Lower lobe of right lung (tissue), 2 donors: Measurements from ENCODE around the gene HIPK2. TPM values are rescaled to one million over a fixed set of nuclear protein-coding genes. Genes with fewer than 3 reads are reported as not detected.

Experiments used
- ATAC-seq, 2 donors: fragments of 200-7000 bp; cut with Tn5 transposase; one replicate each; pipeline ENCODE4 v1.9.1; 2020 to 2022; ENCODE audit warnings: mild to moderate bottlenecking in 2 of 2, moderate library complexity in 2 of 2
- DNase-seq: peaks from one replicate; pipeline ENCODE4 v3.0.0-alpha.2; 2020
- H3K27ac ChIP-seq: fragments of 200-600 bp; one replicate; pipeline ENCODE4 v1.8.0; 2022
- H3K27me3 ChIP-seq: fragments of 200-600 bp; one replicate; pipeline ENCODE4 v1.8.0; 2022; ENCODE audit warnings: low read depth
- H3K36me3 ChIP-seq: fragments of 200-600 bp; one replicate; pipeline ENCODE4 v1.8.0; 2022; ENCODE audit warnings: mild to moderate bottlenecking
- H3K4me1 ChIP-seq: fragments of 200-600 bp; one replicate; pipeline ENCODE4 v1.8.0; 2022
- H3K4me3 ChIP-seq: fragments of 200-600 bp; one replicate; pipeline ENCODE4 v1.8.0; 2022; ENCODE audit warnings: mild to moderate bottlenecking
- H3K9me3 ChIP-seq: fragments of 200-600 bp; one replicate; pipeline ENCODE4 v1.8.0; 2022
- CTCF ChIP-seq: fragments of 200-600 bp; IDR thresholded peaks from one replicate; pipeline ENCODE4 v1.8.0; 2022; ENCODE audit warnings: antibody characterized with exemption, mild to moderate bottlenecking
- intact Hi-C: fragments of 100-400 bp; cut with DNase I; formaldehyde crosslinking; loops from one replicate; pipeline ENCODE4 v1.11.0; 2022
- total RNA-seq: library from RNA; stranded (reverse); fragmentation: NEBNext Ultra II Directional; extraction: Animal tissue kit (Norgen Biotek cat#: 25700); gene quantifications from one replicate; pipeline ENCODE4 v1.2.1, GENCODE V29; 2021
- donor health status: DM: no; HTN: yes; CAD: no; lungs with severe emphysema.

The HIPK2 gene
- total RNA-seq, 1 donor from 2014 or later = 81.0 TPM

GRCh38 chr7:139521439-139521838 is 256.4 kb downstream of the HIPK2 start:
- TF ChIP-seq CTCF = no peak
- DNase-seq (no peak), ATAC-seq (no peak)
- intact Hi-C loops = no loop called here
- Histone ChIP-seq H3K4me3 (no peak overlapping the region), H3K27me3 (peaks cover 35% of the 10 kb centered on the region), H3K9me3 (no peaks in the 10 kb centered on the region), H3K4me1 (peaks cover 6% of the 10 kb centered on the region), H3K27ac (no peak overlapping the region), H3K36me3 (no peaks in the 10 kb centered on the region)

- TF ChIP-seq CTCF = no peak
Measured at GRCh38 chr7:139515266-139515665, 262.5 kb downstream of the HIPK2 start.

More at GRCh38 chr7:139515266-139515665, 262.5 kb downstream of the HIPK2 start:
- Histone ChIP-seq H3K4me3 (no peak overlapping the region), H3K27me3 (no peaks in the 10 kb centered on the region), H3K27ac (no peak overlapping the region), H3K4me1 (no peaks in the 10 kb centered on the region), H3K36me3 (no peaks in the 10 kb centered on the region), H3K9me3 (no peaks in the 10 kb centered on the region)
- intact Hi-C loops = no loop called here
- no peak for DNase-seq
- ATAC-seq = no peak

Other genes with a start within 250 kb of the HIPK2 start
- gene TBXAS1, start 51.3 kb upstream of the HIPK2 start, total RNA-seq = 92.6 TPM